Esophagus muscularis mucosa (tissue), 3 donors: ENCODE results near the gene PHF2.

Source experiments
- CTCF ChIP-seq, 3 experiments: fragments of 200-600 bp in 2 of 3; fragments of 450-650 bp in 1 of 3; sonication (generic) in 2 of 3; IDR thresholded peaks; one replicate each; pipeline ENCODE4 v1.5.1; 2017 to 2019; ENCODE audit warnings: antibody characterized with exemption in 3 of 3, mild to moderate bottlenecking in 2 of 3, moderate library complexity in 1 of 3
- POLR2A ChIP-seq: fragments of 450-650 bp; IDR thresholded peaks from one replicate; pipeline ENCODE4 v1.6.1; 2017; ENCODE audit warnings: antibody characterized with exemption, moderate library complexity, mild to moderate bottlenecking, low read depth

- TF ChIP-seq CTCF (IDR thresholded peaks at IDR 0.05) (no peak), POLR2A (no peak)
Measured at GRCh38 chr9:93686880-93687236, 110.5 kb downstream of the PHF2 start.
